Hippocampal formation (tissue), 2 donors: ENCODE data around the gene CHRNA9.

Experiments
- DNase-seq, 2 donors: peaks; one replicate each; lab custom pipeline; 2025; lab: John Stamatoyannopoulos, UW

CHRNA9 gene

GRCh38 chr4:40337523-40337922, 2.4 kb downstream of the CHRNA9 start:
- no peak for DNase-seq

- DNase-seq: no peak
Measured at GRCh38 chr4:40340030-40340429, 4.9 kb downstream of the CHRNA9 start.

GRCh38 chr4:40347472-40347871, 12.3 kb downstream of the CHRNA9 start:
- no peak for DNase-seq

GRCh38 chr4:40348000-40348399, 12.9 kb downstream of the CHRNA9 start:
- no peak for DNase-seq

- no peak for DNase-seq
Measured at GRCh38 chr4:40349561-40350198, 14.5 kb downstream of the CHRNA9 start.

GRCh38 chr4:40350627-40351227, 15.6 kb downstream of the CHRNA9 start:
- DNase-seq: no peak

- no peak for DNase-seq
Measured at GRCh38 chr4:40354158-40354557, 19.0 kb downstream of the CHRNA9 start.

GRCh38 chr4:40355131-40355530, 20.0 kb downstream of the CHRNA9 start:
- no peak for DNase-seq

- DNase-seq: no peak
Measured at GRCh38 chr4:40357738-40358137, 22.6 kb downstream of the CHRNA9 start.

GRCh38 chr4:40361338-40361737, 26.2 kb downstream of the CHRNA9 start:
- DNase-seq: no peak

GRCh38 chr4:40363382-40363920, 28.3 kb downstream of the CHRNA9 start:
- DNase-seq: no peak

GRCh38 chr4:40363945-40364344, 28.8 kb downstream of the CHRNA9 start:
- no peak for DNase-seq

- DNase-seq: no peak
Measured at GRCh38 chr4:40365766-40366165, 30.6 kb downstream of the CHRNA9 start.

GRCh38 chr4:40367451-40367850, 32.3 kb downstream of the CHRNA9 start:
- no peak for DNase-seq

GRCh38 chr4:40369437-40370274, 34.5 kb downstream of the CHRNA9 start:
- DNase-seq: no peak

- DNase-seq: no peak
Measured at GRCh38 chr4:40372651-40373050, 37.5 kb downstream of the CHRNA9 start.

GRCh38 chr4:40373636-40374035, 38.5 kb downstream of the CHRNA9 start:
- no peak for DNase-seq

GRCh38 chr4:40375095-40375494, 40.0 kb downstream of the CHRNA9 start:
- no peak for DNase-seq

GRCh38 chr4:40375620-40376019, 40.5 kb downstream of the CHRNA9 start:
- DNase-seq: no peak

GRCh38 chr4:40377512-40378365, 42.6 kb downstream of the CHRNA9 start:
- DNase-seq: no peak

- no peak for DNase-seq
Measured at GRCh38 chr4:40378619-40379018, 43.5 kb downstream of the CHRNA9 start.

GRCh38 chr4:40379248-40379647, 44.1 kb downstream of the CHRNA9 start:
- DNase-seq: no peak
